Nasal cavity respiratory epithelium epithelial cell of viscerocranial mucosa (primary cell): Measurements from ENCODE around the gene GJA10. TPM values are rescaled to one million over a fixed set of nuclear protein-coding genes. Genes with fewer than 3 reads are reported as not detected.

Experiments
- total RNA-seq: library from RNA; depleted of rRNA; stranded (reverse); fragments of >200 nt; gene quantifications from 2 replicates; pipeline ENCODE4 v1.2.3, GENCODE V29; 2014

Gene GJA10
- not detected in 2 replicates for total RNA-seq

GRCh38 chr6:89894169-89894568 is at the start of gene GJA10:
GJA10 (plus strand) TSS chr6:89894469; CDS start chr6:89894469, 0 bp downstream.

Other genes with a start within 250 kb of the GJA10 start
- 23.2 and 36.7 TPM in 2 replicates for gene MDN1, start 74.7 kb upstream of the GJA10 start, total RNA-seq
- 9.9 and 16.3 TPM in 2 replicates for gene CASP8AP2, start 64.6 kb upstream of the GJA10 start, total RNA-seq